SW480 (cell line): ENCODE results near the gene RITA1.

ENCODE experiments used
- DNase-seq: peaks from one replicate; pipeline ENCODE4 v3.0.0-alpha.2; 2016; ENCODE audit warnings: low spot score

Gene RITA1

GRCh38 chr12:113154351-113154973 lies 31.1 kb upstream of the RITA1 start:
- DNase-seq, result no peak

GRCh38 chr12:113155060-113155459 lies 30.5 kb upstream of the RITA1 start:
- DNase-seq, result no peak

- DNase-seq, result no peak
Measured at GRCh38 chr12:113155646-113156045, 29.9 kb upstream of the RITA1 start.

GRCh38 chr12:113157218-113157859 lies 28.2 kb upstream of the RITA1 start:
- DNase-seq, result no peak

- no peak for DNase-seq
Measured at GRCh38 chr12:113158439-113159203, 26.9 kb upstream of the RITA1 start.

GRCh38 chr12:113159937-113160336 lies 25.6 kb upstream of the RITA1 start:
- DNase-seq, result no peak

- DNase-seq, result peak; percentile 63
Measured at GRCh38 chr12:113161415-113162016, 24.0 kb upstream of the RITA1 start.

GRCh38 chr12:113162102-113163029 lies 23.2 kb upstream of the RITA1 start:
- no peak for DNase-seq

- DNase-seq, result no peak
Measured at GRCh38 chr12:113163030-113163360, 22.5 kb upstream of the RITA1 start.

GRCh38 chr12:113164014-113164413 lies 21.5 kb upstream of the RITA1 start:
- no peak for DNase-seq

- DNase-seq, result no peak
Measured at GRCh38 chr12:113165521-113166450, 19.7 kb upstream of the RITA1 start.

- DNase-seq, result no peak
Measured at GRCh38 chr12:113167868-113168267, 17.7 kb upstream of the RITA1 start.

GRCh38 chr12:113169697-113170096 lies 15.8 kb upstream of the RITA1 start:
- DNase-seq, result no peak

GRCh38 chr12:113170457-113170856 lies 15.1 kb upstream of the RITA1 start:
- DNase-seq, result no peak

- no peak for DNase-seq
Measured at GRCh38 chr12:113170926-113171325, 14.6 kb upstream of the RITA1 start.

GRCh38 chr12:113171543-113171942 lies 14.0 kb upstream of the RITA1 start:
- DNase-seq, result no peak

GRCh38 chr12:113172185-113172584 lies 13.3 kb upstream of the RITA1 start:
- no peak for DNase-seq

GRCh38 chr12:113173081-113173698 lies 12.3 kb upstream of the RITA1 start:
- no peak for DNase-seq

GRCh38 chr12:113174461-113175384 lies 10.8 kb upstream of the RITA1 start:
- peak; percentile 30 for DNase-seq
